H9 (cell line): Measurements from ENCODE around the gene CTDSP2. TPM values are rescaled to one million over a fixed set of nuclear protein-coding genes. Genes with fewer than 3 reads are reported as not detected.

Experiments used
- DNase-seq: peaks from one replicate; pipeline ENCODE4 v3.0.0-alpha.2; 2017
- H2AFZ ChIP-seq: one replicate; pipeline ENCODE4 v1.6.1; 2013; ENCODE audit warnings: mild to moderate bottlenecking, low read length, control low read depth, moderate library complexity
- H2AK5ac ChIP-seq: 2 replicates; pipeline ENCODE4 v1.6.1; 2013; ENCODE audit warnings: low read length, control low read depth, mixed read lengths; ENCODE audit not compliant: insufficient read length
- H2BK120ac ChIP-seq: one replicate; pipeline ENCODE4 v1.6.1; 2013; ENCODE audit warnings: low read depth, mild to moderate bottlenecking, low read length, control low read depth, inconsistent platforms; ENCODE audit not compliant: poor library complexity, severe bottlenecking
- H2BK12ac ChIP-seq: 2 replicates; pipeline ENCODE4 v1.6.1; 2013; ENCODE audit warnings: low read length, control low read depth, mixed read lengths, low read depth; ENCODE audit not compliant: insufficient read length
- H2BK15ac ChIP-seq: 2 replicates; pipeline ENCODE4 v1.6.1; 2013; ENCODE audit warnings: low read depth, low read length, control low read depth
- H2BK20ac ChIP-seq: one replicate; pipeline ENCODE4 v1.6.1; 2013; ENCODE audit warnings: low read depth, mild to moderate bottlenecking, low read length, control low read depth, inconsistent platforms; ENCODE audit not compliant: poor library complexity, severe bottlenecking
- H2BK5ac ChIP-seq: 2 replicates; pipeline ENCODE4 v1.6.1; 2013; ENCODE audit warnings: low read length, control low read depth, mixed read lengths; ENCODE audit not compliant: insufficient read length
- H3K14ac ChIP-seq: 2 replicates; pipeline ENCODE4 v1.6.1; 2013; ENCODE audit warnings: low read length, control low read depth; ENCODE audit not compliant: insufficient read depth
- H3K18ac ChIP-seq: 2 replicates; pipeline ENCODE4 v1.6.1; 2013; ENCODE audit warnings: low read depth, mild to moderate bottlenecking, mixed read lengths, low read length, control low read depth; ENCODE audit not compliant: insufficient read length
- H3K23ac ChIP-seq: 2 replicates; pipeline ENCODE4 v1.6.1; 2013; ENCODE audit warnings: low read length, control low read depth, mixed read lengths, low read depth; ENCODE audit not compliant: insufficient read length
- H3K23me2 ChIP-seq: 2 replicates; pipeline ENCODE4 v1.6.1; 2013; ENCODE audit warnings: low read depth, mild to moderate bottlenecking, mixed read lengths, low read length, control low read depth; ENCODE audit not compliant: insufficient read length, poor library complexity, severe bottlenecking
- H3K27ac ChIP-seq: 2 replicates; pipeline ENCODE4 v1.5.1; 2013; ENCODE audit warnings: low read length, control low read depth, mixed read lengths, low read depth; ENCODE audit not compliant: insufficient read length
- H3K27me3 ChIP-seq: 2 replicates; pipeline ENCODE4 v1.6.1; 2013; ENCODE audit warnings: low read length, control low read depth, inconsistent platforms; ENCODE audit not compliant: insufficient read depth
- H3K4ac ChIP-seq: 2 replicates; pipeline ENCODE4 v1.6.1; 2013; ENCODE audit warnings: low read depth, mild to moderate bottlenecking, control low read depth, inconsistent platforms, low read length, moderate library complexity
- H3K4me1 ChIP-seq: 2 replicates; pipeline ENCODE4 v1.6.1; 2013; ENCODE audit warnings: low read length, control low read depth, inconsistent platforms; ENCODE audit not compliant: insufficient read depth
- H3K4me2 ChIP-seq: 2 replicates; pipeline ENCODE4 v1.6.1; 2013; ENCODE audit warnings: low read length, control low read depth, mixed read lengths; ENCODE audit not compliant: insufficient read length, insufficient read depth
- H3K56ac ChIP-seq: 2 replicates; pipeline ENCODE4 v1.6.1; 2013; ENCODE audit warnings: low read depth, mild to moderate bottlenecking, mixed read lengths, low read length, control low read depth; ENCODE audit not compliant: insufficient read length
- H3K79me1 ChIP-seq: 2 replicates; pipeline ENCODE4 v1.6.1; 2013; ENCODE audit warnings: low read depth, mild to moderate bottlenecking, moderate library complexity, low read length, control low read depth, inconsistent platforms; ENCODE audit not compliant: insufficient read depth, poor library complexity, severe bottlenecking
- H3K79me2 ChIP-seq: 2 replicates; pipeline ENCODE4 v1.6.1; 2013; ENCODE audit warnings: low read length, control low read depth, inconsistent platforms; ENCODE audit not compliant: insufficient read depth
- H3K9ac ChIP-seq: 2 replicates; pipeline ENCODE4 v1.6.1; 2013; ENCODE audit warnings: low read length, control low read depth, mixed read lengths; ENCODE audit not compliant: insufficient read length; ENCODE audit errors: extremely low read depth
- H3K9me3 ChIP-seq: one replicate; pipeline ENCODE4 v1.6.1; 2013; ENCODE audit warnings: low read depth, low read length, inconsistent platforms; ENCODE audit not compliant: control insufficient read depth
- H3T11ph ChIP-seq: one replicate; pipeline ENCODE4 v1.6.1; 2013; ENCODE audit warnings: mild to moderate bottlenecking, low read length, control low read depth, inconsistent platforms
- H4K20me1 ChIP-seq: one replicate; pipeline ENCODE4 v1.6.1; 2013; ENCODE audit not compliant: control insufficient read depth, insufficient read length, insufficient read depth
- H4K5ac ChIP-seq: 2 replicates; pipeline ENCODE4 v1.6.1; 2013; ENCODE audit warnings: low read depth, mild to moderate bottlenecking, mixed read lengths, low read length, control low read depth; ENCODE audit not compliant: insufficient read length
- H4K8ac ChIP-seq: replicated peaks from 2 replicates; pipeline ENCODE4 v1.6.1; 2013; ENCODE audit warnings: low read length, control low read depth, mixed read lengths, low read depth; ENCODE audit not compliant: insufficient read length
- H4K91ac ChIP-seq: 2 replicates; pipeline ENCODE4 v1.6.1; 2013; ENCODE audit warnings: low read depth, mild to moderate bottlenecking, moderate library complexity, mixed read lengths, low read length, control low read depth; ENCODE audit not compliant: insufficient read length
- H3K27ac Mint-ChIP-seq, 3 experiments: 2 replicates in 2 of 3; 3 replicates in 1 of 3; pipeline ENCODE4 v1.8.0; 2020 to 2021; ENCODE audit warnings: mixed read lengths in 3 of 3, mild to moderate bottlenecking in 1 of 3, moderate library complexity in 1 of 3
- H3K27me3 Mint-ChIP-seq: 2 replicates; pipeline ENCODE4 v1.8.0; 2021; ENCODE audit warnings: low read depth, mild to moderate bottlenecking, moderate library complexity, mixed read lengths
- H3K36me3 Mint-ChIP-seq, 3 experiments: 2 replicates in 2 of 3; 3 replicates in 1 of 3; pipeline ENCODE4 v1.8.0; 2020 to 2021; ENCODE audit warnings: low read depth in 3 of 3, mixed read lengths in 3 of 3; ENCODE audit not compliant: insufficient read depth in 1 of 3
- H3K4me1 Mint-ChIP-seq, 2 experiments: 2 replicates each; pipeline ENCODE4 v1.8.0; 2020; ENCODE audit warnings: mixed read lengths in 2 of 2
- H3K4me3 Mint-ChIP-seq, 2 experiments: 2 replicates in 1 of 2; 3 replicates in 1 of 2; pipeline ENCODE4 v1.8.0; 2020 to 2021; ENCODE audit warnings: mild to moderate bottlenecking in 2 of 2, mixed read lengths in 2 of 2, moderate library complexity in 1 of 2
- H3K9me3 Mint-ChIP-seq, 2 experiments: 2 replicates in 1 of 2; 3 replicates in 1 of 2; pipeline ENCODE4 v1.8.0; 2020; ENCODE audit warnings: mild to moderate bottlenecking in 2 of 2, mixed read lengths in 2 of 2, moderate library complexity in 1 of 2
- CTCF ChIP-seq: fragments of 200-600 bp; sonication (generic); conservative IDR thresholded peaks from 3 replicates; pipeline ENCODE4 v1.8.0; 2021; ENCODE audit warnings: antibody characterized with exemption, mild to moderate bottlenecking
- WGBS: extraction: QIAGEN DNeasy Blood & Tissue Kit; methylation state at CpG from one replicate; pipeline ENCODE4 v1.1.7; 2013; ENCODE audit warnings: missing lambda C conversion rate, low lambda C conversion rate, mixed read lengths; ENCODE audit not compliant: insufficient read length; ENCODE audit errors: extremely low coverage; 5-methylcytosine and 5-hydroxymethylcytosine counted together
- total RNA-seq: library from RNA; stranded (reverse); gene quantifications from 2 replicates; pipeline ENCODE4 v1.2.1, GENCODE V29; 2021

Gene CTDSP2
- total RNA-seq, 1 experiment from 2014 or later = 103 TPM

- Histone ChIP-seq H2BK120ac (no peak overlapping the region), H3K4me1 (no peaks in the 10 kb centered on the region; the same call in 1 of the 2 replicates), H4K5ac (no peak overlapping the region), H3K79me1 (no peaks in the 10 kb centered on the region), H3K18ac (no peak overlapping the region), H3K79me2 (no peaks in the 10 kb centered on the region), H2AFZ (no peak overlapping the region), H3K23me2 (peaks cover 8% of the 10 kb centered on the region), H3K23ac (no peak overlapping the region), H3T11ph (no peak overlapping the region), H3K27me3 (peaks cover 2% of the 10 kb centered on the region; the same call in 1 of the 2 replicates), H4K8ac (no peak overlapping the region), H3K14ac (no peak overlapping the region), H2BK12ac (no peak overlapping the region), H4K91ac (no peak overlapping the region), H4K20me1 (no peaks in the 10 kb centered on the region), H3K9me3 (no peaks in the 10 kb centered on the region), H3K9ac (no peak overlapping the region), H3K56ac (no peak overlapping the region), H2BK15ac (no peak overlapping the region), H3K27ac (no peak overlapping the region), H3K4me2 (no peak overlapping the region), H2AK5ac (no peak overlapping the region), H3K4ac (no peak overlapping the region), H2BK20ac (no peak overlapping the region), H2BK5ac (no peak overlapping the region)
- Mint-ChIP-seq H3K9me3 (peaks cover 2 to 3% of the 10 kb centered on the region in 2 experiments; a peak in 1 of 5 replicates), H3K27ac (peak overlapping the region in 1 of 3 experiments; percentile 3; a peak in 1 of 7 replicates), H3K4me1 (peaks cover 21 to 26% of the 10 kb centered on the region in 2 experiments), H3K4me3 (no peak overlapping the region), H3K36me3 (peaks cover 0 to 3% (median 0%) of the 10 kb centered on the region in 3 experiments; a peak in 1 of 7 replicates), H3K27me3 (peaks cover 33% of the 10 kb centered on the region)
- no peak for DNase-seq
- WGBS = no CpG with 5 or more reads among the region's 3 CpGs
- TF ChIP-seq CTCF = no peak
These were observed 21.7 kb upstream of the CTDSP2 start for GRCh38 chr12:57868221-57868620.
